Neutrophil (primary cell): ENCODE measurements around the gene RPS6KL1.

Experiments used
- H3K27ac ChIP-seq: fragments of 200-600 bp; sonication (generic); 2 replicates; pipeline ENCODE4 v1.5.1; 2016; ENCODE audit warnings: mild to moderate bottlenecking, moderate library complexity
- H3K27me3 ChIP-seq: fragments of 200-600 bp; sonication (generic); 2 replicates; pipeline ENCODE4 v1.6.0; 2016; ENCODE audit warnings: mild to moderate bottlenecking
- H3K36me3 ChIP-seq: fragments of 200-600 bp; sonication (generic); 2 replicates; pipeline ENCODE4 v1.5.1; 2017
- H3K4me1 ChIP-seq, 2 experiments: fragments of 200-600 bp in 1 of 2; sonication (generic) in 1 of 2; 1 replicate in 1 of 2; 2 replicates in 1 of 2; pipeline versions ENCODE4 v1.5.1 to v1.6.1; 2013 to 2016; ENCODE audit warnings: low read depth in 1 of 2, low read length in 1 of 2, mild to moderate bottlenecking in 1 of 2, moderate library complexity in 1 of 2; ENCODE audit not compliant: control insufficient read depth in 1 of 2, insufficient read depth in 1 of 2
- H3K4me3 ChIP-seq, 2 experiments: fragments of 200-600 bp in 1 of 2; sonication (generic) in 1 of 2; 1 replicate in 1 of 2; 2 replicates in 1 of 2; pipeline ENCODE4 v1.5.1; 2013 to 2016; ENCODE audit warnings: low read depth in 1 of 2, low read length in 1 of 2, mild to moderate bottlenecking in 1 of 2, moderate library complexity in 1 of 2
- H3K9me3 ChIP-seq: fragments of 200-600 bp; sonication (generic); 2 replicates; pipeline ENCODE4 v1.5.1; 2016
- TF ChIP-seq, protein P1 (sequence below): fragments of 200-600 bp; sonication (generic); IDR thresholded peaks from 2 replicates; pipeline ENCODE4 v1.5.1; 2016; ENCODE audit warnings: antibody characterized with exemption

Gene RPS6KL1, protein sequence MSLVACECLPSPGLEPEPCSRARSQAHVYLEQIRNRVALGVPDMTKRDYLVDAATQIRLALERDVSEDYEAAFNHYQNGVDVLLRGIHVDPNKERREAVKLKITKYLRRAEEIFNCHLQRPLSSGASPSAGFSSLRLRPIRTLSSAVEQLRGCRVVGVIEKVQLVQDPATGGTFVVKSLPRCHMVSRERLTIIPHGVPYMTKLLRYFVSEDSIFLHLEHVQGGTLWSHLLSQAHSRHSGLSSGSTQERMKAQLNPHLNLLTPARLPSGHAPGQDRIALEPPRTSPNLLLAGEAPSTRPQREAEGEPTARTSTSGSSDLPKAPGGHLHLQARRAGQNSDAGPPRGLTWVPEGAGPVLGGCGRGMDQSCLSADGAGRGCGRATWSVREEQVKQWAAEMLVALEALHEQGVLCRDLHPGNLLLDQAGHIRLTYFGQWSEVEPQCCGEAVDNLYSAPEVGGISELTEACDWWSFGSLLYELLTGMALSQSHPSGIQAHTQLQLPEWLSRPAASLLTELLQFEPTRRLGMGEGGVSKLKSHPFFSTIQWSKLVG

DNA sequence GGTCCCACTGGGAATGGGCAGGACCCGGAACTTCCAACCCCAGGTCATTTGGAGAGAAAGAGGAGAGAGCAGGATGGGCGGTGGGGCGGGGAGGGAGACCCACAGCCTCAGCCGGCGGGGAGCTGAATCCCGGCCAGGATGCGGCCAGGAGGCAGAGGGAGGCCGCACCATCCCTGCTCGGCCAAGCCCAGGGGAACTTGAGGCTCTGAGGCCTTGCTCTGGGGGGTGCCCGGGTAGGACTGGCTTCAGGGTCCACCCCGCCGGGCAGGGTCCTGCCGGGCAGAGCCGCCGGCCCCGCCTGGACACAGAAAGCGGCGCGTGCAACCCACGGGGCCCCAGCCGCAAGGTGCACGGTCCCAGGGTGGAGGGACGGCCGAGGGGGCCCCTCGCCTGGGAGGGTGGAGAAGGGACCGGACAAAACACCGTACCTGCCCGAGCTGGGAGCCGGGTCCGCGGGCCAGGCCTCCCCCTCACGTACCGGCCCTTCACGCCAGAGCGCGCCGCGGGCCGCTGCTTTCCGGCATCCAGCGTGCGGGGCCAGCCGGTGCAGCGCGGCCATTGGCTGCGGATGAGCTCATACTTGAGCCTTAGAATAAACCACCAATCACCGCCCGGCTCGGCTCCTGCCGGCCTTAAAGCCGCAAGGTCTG lies at the start of gene RPS6KL1:
Gene RPS6KL1, minus strand, starts transcription at position 509 of the 650 bp plus-strand sequence. CDS start 1,719 bp downstream, outside the sequence.
- H3K4me3 ChIP-seq: no peak within 1 kb of the TSS
- H3K9me3 ChIP-seq: no peaks in the 10 kb centered on the region
- no peak within 1 kb of the TSS for H3K27ac ChIP-seq
- H3K36me3 ChIP-seq: no peaks in the 10 kb centered on the region
- H3K4me1 ChIP-seq: peaks cover 3 to 7% of the 10 kb centered on the region in 2 experiments
- peaks cover 45% of the 10 kb centered on the region for H3K27me3 ChIP-seq
- TF ChIP-seq, protein P1, sequence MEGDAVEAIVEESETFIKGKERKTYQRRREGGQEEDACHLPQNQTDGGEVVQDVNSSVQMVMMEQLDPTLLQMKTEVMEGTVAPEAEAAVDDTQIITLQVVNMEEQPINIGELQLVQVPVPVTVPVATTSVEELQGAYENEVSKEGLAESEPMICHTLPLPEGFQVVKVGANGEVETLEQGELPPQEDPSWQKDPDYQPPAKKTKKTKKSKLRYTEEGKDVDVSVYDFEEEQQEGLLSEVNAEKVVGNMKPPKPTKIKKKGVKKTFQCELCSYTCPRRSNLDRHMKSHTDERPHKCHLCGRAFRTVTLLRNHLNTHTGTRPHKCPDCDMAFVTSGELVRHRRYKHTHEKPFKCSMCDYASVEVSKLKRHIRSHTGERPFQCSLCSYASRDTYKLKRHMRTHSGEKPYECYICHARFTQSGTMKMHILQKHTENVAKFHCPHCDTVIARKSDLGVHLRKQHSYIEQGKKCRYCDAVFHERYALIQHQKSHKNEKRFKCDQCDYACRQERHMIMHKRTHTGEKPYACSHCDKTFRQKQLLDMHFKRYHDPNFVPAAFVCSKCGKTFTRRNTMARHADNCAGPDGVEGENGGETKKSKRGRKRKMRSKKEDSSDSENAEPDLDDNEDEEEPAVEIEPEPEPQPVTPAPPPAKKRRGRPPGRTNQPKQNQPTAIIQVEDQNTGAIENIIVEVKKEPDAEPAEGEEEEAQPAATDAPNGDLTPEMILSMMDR: no peak

GRCh38 chr14:74968811-74969210 lies 45.8 kb upstream of the RPS6KL1 start:
- H3K9me3 ChIP-seq: no peaks in the 10 kb centered on the region
- H3K4me3 ChIP-seq: no peak overlapping the region
- TF ChIP-seq, protein P1: no peak
- H3K36me3 ChIP-seq: no peaks in the 10 kb centered on the region
- H3K4me1 ChIP-seq: no peaks in the 10 kb centered on the region
- no peaks in the 10 kb centered on the region for H3K27me3 ChIP-seq
- no peak overlapping the region for H3K27ac ChIP-seq

DNA sequence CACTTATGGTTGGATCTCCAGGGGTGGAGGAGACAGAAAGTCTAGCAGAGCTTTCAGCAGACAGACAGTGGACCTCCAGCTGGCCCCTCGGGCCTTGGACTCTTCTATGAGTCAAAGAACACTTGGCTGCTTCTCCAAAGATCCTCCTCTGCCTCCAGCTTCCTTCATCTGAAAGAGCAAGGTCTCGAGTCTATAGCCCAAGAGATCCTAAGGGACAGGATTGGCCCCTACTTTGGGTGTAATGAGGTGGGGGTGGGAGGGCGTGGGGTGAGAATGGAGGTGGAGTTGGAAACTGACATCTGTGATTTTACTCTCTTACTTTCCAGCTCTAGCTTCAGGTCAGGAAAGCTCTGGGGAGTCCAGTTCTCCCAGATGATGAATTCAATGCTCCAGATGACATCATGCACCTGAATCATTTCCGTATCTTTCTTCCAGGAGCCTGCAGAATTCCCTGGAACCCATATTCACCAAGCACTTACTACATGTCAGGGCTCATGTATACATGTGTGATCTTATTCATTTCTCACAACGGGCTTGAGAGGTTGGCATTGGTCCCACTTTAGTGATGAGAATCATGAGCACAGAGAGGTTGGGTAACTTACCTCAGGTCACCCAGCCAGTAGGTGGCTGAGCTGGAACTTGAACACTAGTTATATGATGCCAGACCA lies 42.6 kb upstream of the RPS6KL1 start:
- H3K27me3 ChIP-seq: no peaks in the 10 kb centered on the region
- H3K36me3 ChIP-seq: no peaks in the 10 kb centered on the region
- no peak overlapping the region for H3K4me3 ChIP-seq
- TF ChIP-seq, protein P1: no peak
- no peak overlapping the region for H3K27ac ChIP-seq
- H3K4me1 ChIP-seq: peaks cover 12 to 16% of the 10 kb centered on the region in 2 experiments
- no peaks in the 10 kb centered on the region for H3K9me3 ChIP-seq

- Histone ChIP-seq H3K4me1 (peaks cover 12 to 16% of the 10 kb centered on the region in 2 experiments), H3K27me3 (no peaks in the 10 kb centered on the region), H3K27ac (no peak overlapping the region), H3K9me3 (no peaks in the 10 kb centered on the region), H3K4me3 (no peak overlapping the region), H3K36me3 (no peaks in the 10 kb centered on the region)
- TF ChIP-seq, protein P1: no peak
Measured at GRCh38 chr14:74964787-74965485, 41.9 kb upstream of the RPS6KL1 start.

GRCh38 chr14:74963705-74964271 lies 40.7 kb upstream of the RPS6KL1 start:
- H3K27ac ChIP-seq: no peak overlapping the region
- no peaks in the 10 kb centered on the region for H3K27me3 ChIP-seq
- H3K4me1 ChIP-seq: peaks cover 12 to 16% of the 10 kb centered on the region in 2 experiments
- TF ChIP-seq, protein P1: no peak
- no peak overlapping the region for H3K4me3 ChIP-seq
- no peaks in the 10 kb centered on the region for H3K9me3 ChIP-seq
- no peaks in the 10 kb centered on the region for H3K36me3 ChIP-seq
